Measurements from ENCODE around the gene EMC1.
"Not testable (repeated sequence)": the region's sequence is repeated elsewhere in the genome, so short reads cannot be mapped to it uniquely, and the experiment has no call there.

Gene EMC1

GRCh38 chr1:19260211-19261138, 9.2 kb upstream of the EMC1 start:
- DNase-seq: no peak

GRCh38 chr1:19258353-19258752, 7.0 kb upstream of the EMC1 start:
- no peak for DNase-seq

DNA sequence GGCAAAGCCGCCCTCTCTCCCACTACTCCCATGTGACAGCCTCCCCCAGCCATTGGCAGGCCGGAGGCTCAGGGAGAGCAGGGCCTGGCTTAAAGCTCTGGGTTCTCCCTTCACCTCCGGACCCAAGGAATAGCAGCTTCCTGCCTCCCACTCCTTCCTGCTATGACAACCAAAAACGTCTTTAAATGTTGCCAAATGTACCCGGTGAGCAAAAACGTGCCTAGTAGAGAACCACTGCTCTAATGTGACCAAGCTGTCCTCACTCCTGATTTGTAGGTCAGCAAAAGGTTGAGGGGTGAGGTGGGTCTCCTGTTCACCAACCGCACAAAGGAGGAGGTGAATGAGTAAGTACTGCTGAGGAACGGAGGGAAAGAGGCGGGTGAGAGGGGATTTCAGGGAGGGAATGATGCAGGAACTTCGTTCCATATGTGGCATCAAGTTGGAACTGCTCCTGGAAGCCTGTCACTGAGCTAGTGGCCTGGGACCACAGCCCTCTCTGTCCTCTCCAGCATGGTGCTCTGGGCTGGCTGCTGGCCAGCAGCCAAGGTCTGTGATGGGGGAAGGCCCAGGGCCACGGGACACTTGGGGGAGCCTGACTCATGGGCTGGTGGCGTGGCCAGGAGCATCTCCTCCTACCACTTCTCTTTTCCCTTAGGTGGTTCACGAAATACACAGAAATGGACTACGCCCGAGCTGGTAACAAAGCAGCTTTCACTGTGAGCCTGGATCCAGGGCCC, 6.0 kb upstream of the EMC1 start:
- DNase-seq: no peak

- DNase-seq: not testable (repeated sequence)
Observed at GRCh38 chr1:19256301-19256700, 5.0 kb upstream of the EMC1 start.

GRCh38 chr1:19255288-19255687, 4.0 kb upstream of the EMC1 start:
- DNase-seq: no peak

DNA sequence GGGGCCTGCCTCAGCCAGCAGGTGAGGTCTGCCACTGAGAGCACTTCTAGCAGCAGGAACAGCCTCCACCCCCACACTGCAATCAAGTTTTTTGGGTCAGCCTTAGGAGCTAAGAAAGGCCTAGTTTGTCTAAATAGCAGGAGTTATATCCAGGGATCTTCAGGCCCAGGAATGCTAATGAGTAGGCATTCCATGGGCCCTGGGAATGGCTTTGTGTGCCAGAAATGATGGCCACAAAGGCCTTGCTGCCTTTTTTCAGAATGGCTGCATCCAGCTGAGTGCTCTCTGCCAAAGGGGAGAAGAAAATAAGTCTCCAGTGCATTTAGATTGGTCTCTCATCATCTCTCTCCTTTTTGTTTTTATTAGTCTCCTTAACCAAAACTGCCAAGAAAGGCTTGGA, 3.1 kb upstream of the EMC1 start:
- no peak for DNase-seq

GRCh38 chr1:19250629-19251304, 557 bp downstream of the EMC1 start:
- DNase-seq: no peak

- DNase-seq: peak; percentile 63
Observed at GRCh38 chr1:19240673-19241538, 10.4 kb downstream of the EMC1 start.

GRCh38 chr1:19239876-19240275, 11.4 kb downstream of the EMC1 start:
- no peak for DNase-seq

DNA sequence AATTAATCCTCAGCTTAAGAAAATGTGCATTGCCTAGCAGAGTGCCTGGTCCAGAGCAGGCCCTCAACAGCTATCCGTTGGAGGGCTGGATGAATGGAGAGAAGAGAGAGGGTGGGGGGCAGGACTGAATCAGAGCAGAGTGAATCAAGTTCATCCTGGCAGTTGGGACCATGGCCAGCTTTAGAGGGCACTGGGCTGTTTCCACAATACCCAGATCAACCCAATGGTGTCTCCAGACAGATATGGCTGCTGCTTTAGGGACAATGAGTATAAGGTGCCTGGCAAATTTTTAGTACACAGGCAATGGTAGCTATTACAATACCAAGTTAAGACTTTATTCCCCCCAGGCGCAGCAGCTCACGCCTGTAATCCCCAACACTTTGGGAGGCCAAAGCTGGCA, 17.1 kb downstream of the EMC1 start:
- DNase-seq: no peak

- DNase-seq: no peak
Observed at GRCh38 chr1:19232524-19232846, 18.8 kb downstream of the EMC1 start.

- DNase-seq: not testable (repeated sequence)
Observed at GRCh38 chr1:19231736-19232523, 19.4 kb downstream of the EMC1 start.

GRCh38 chr1:19229828-19230325, 21.4 kb downstream of the EMC1 start:
- DNase-seq: no peak

- no peak for DNase-seq
Observed at GRCh38 chr1:19229229-19229628, 22.1 kb downstream of the EMC1 start.

GRCh38 chr1:19222979-19223824, 28.1 kb downstream of the EMC1 start:
- DNase-seq: no peak

- no peak for DNase-seq
Observed at GRCh38 chr1:19222573-19222972, 28.8 kb downstream of the EMC1 start.

GRCh38 chr1:19220991-19221390, 30.3 kb downstream of the EMC1 start:
- no peak for DNase-seq

DNA sequence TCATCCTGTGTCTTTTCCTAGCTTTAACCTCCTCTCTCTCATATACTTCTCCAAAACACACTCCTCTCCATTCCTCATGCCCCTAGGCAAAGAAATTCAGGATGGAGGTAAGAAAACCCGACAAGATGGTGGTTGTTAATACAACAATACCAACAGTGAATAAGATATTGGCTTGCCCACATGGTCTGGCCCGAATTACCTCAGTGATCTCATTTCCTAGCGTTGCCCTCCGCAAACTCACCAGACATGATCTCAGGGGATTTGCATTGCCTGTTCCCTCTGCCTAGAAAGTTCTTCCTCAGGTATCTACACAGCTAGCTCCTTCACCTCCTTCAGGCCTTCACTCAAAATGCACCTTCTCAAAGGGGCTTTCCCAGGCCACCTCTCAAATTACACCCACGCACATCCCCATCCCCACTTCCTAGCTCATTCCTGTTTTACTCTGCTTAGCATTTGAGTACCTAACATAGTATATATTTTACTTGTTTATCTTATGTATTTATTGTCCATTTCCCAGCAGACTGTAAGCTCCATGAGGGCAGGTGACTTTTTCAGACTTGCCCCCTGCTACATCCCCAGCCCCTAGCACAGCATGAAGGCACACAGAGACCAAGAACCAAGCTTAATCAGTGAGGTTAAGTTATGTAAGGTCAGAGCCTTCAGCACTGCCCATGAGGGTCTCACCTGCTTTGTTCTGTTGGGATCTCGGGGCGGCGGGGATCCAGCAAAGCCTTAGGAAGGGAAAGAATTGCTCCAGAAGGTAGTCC, 31.1 kb downstream of the EMC1 start:
- DNase-seq: no peak

DNA sequence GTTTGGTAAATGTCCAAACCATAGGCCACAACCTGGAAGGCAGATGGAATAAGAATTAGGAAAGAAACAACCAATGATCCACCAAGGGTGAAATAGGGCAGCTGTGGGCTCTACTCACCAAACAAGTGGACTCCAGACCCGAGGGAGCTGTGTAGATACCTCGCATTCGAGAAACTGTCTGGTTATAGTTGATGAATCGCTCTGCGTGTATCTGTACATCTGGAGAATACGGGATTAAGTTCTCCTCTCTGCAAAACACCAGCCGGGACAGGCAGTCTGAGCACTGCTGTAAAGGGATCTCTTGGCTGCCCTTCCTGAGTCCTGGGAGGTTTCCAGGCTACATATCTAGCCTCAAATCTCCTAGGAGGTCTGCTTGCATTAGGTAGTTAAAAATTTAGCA, 31.9 kb downstream of the EMC1 start:
- DNase-seq: no peak

DNA sequence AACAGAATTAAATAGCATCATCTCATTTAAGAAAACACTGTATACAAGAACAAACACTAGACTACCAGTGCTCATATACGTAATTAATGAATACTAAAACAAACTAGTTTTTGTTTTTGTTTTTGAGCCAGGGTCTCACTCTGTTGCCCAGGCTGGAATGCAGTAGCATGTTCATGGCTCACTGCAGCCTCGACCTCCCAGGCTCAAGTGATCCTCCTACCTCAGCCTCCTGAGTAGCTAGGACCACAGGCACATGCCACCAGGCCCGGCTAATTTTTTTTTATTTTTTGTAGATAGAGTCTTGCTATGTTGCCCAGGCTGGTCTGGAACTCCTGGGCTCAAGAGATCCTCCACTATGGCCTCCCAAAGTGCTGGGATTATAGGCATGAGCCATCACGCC, 34.7 kb downstream of the EMC1 start:
- DNase-seq: not testable (repeated sequence)
